Stimulated activated CD4-positive, alpha-beta T cell treated with anti-CD3 and anti-CD28 coated beads, Interleukin-4, amount 100 ng/mL, for 48 hours (primary cell): ENCODE measurements around the gene PDXK.

Source experiments
- DNase-seq, 2 donors: peaks; one replicate each; pipeline ENCODE4 v3.0.0-alpha.2; 2020; ENCODE audit warnings: low read depth in 2 of 2

Gene PDXK

GRCh38 chr21:43723648-43724047 is 4.7 kb downstream of the PDXK start:
- no peak for DNase-seq

DNA sequence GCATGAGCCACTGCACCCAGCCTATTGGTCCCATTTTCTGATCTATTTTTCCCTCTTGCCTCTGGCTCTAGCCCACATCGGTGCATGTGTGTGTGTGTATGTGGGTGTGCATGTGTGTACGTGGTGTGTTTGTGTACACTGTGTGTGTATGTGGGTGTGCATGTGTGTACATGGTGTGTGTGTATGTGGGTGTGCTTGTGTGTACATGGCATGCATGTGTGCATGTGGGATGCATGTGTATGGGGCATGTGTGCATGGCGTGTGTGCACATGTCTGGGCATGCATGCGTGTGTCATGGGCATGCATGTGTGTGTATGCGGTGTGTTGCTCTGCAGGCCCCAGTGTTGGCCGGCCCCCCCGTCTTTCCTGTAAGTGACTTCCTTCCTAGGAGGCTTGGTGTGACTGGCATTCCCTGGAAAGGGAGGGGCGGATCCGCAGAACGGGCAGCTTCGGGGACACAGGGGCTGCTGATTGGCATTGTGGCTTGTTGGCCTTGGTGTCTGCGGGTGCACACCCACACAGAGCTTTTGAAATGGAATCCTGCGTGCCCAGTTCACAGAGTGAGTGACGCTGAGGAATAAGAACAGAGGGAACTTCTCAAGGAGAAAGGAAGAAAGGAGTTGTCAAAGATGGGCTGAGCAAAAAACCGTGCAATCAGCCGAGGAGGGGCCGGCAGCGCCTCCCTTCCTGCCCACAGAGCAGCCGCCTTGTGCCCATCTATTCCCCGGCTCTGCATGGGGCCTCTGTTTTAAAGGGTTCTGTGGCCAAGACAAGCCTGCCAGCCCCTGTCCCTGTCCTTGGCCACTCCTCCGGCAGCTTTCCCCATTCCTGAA is 8.0 kb downstream of the PDXK start:
- no peak for DNase-seq

DNA sequence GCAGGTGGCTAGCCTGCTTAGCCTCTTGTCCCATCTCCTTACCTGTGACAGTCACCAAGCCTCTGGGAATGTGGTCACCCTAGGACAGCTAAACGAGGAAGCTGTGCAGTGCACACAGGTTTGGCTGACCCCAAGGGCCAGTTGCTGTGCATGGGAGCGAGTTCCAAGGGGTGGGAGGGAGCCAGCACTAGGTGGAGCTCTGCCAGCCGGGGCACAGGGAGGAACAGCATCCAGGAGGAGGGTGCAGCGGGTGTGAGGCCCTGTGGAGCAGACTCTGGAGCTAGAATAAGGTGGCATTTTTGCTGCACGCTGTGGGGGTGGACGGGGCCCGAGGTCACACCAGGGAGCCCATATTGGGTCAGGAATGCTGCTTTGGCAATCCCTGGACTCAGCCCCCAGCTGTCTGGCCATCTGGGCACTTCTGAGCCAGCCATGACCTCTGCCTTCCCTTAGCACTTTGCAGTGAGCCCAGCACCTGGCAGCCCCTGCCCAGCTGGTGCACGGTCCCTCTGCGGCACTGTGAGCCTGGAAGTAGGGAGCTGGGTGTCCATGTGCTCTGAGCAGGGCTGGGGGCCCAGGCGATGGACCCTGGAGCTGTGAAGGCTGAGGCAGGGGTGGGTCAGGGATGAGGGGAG is 8.7 kb downstream of the PDXK start:
- DNase-seq = no peak

DNA sequence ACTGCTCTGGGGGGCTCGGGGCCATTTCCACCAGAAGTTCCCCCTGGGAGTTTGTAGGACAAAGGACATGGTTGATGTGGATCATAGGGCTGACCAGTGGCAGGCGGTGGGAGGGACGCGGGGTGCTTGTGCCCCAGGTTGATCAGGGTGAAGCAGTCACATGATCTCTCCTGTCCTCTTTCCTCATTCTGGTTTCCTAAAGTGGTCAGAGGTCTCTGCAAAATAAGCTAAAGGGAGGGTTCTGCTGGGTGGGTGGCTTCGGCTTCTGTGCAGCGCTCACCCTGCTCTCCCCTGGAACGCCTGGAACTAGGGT is 9.2 kb downstream of the PDXK start:
- DNase-seq = no peak

GRCh38 chr21:43728467-43729390 is 9.8 kb downstream of the PDXK start:
- peak; percentile 72 to 87 for DNase-seq

DNA sequence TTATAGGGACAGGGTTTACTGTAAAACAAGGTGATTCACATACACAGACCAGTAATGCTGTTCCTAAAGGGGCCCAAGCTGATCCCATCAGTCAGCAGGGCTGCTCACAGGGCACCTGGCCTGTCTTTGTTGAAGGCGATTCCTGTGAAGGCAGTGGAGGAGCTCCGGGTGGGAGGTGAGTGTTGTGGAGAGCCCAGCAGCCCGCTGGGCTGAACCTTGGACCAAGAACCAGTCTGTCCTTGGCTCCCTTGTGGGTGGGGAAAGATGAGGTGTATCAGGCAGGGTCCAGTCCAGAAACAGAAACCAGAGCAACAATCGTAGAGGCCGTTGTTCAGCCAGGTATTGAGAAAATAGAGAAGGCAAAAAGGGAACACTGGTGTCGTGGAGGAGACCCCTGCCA is 12.5 kb downstream of the PDXK start:
- DNase-seq = no peak

- no peak for DNase-seq
These were observed 13.2 kb downstream of the PDXK start for GRCh38 chr21:43731891-43732711.

DNA sequence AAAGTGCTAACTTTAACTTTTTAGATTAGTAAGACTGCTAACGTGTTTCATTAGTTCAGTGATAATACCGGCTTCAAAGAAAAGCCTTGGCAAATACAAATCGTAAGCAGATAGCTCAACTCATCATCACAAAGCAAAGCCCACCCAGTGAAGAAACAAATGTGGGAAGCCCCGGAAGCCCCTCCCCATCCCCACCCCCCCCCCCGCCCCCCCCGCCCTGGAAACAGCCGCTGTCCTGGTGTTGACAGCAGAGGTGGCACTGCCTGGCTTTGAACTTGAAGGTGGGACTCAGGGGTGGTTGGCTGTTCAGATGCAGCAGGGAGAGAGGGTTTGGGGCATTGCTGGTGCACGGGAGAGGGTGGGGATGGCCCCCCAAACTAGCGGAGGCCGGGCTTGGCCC is 14.1 kb downstream of the PDXK start:
- no peak for DNase-seq

DNA sequence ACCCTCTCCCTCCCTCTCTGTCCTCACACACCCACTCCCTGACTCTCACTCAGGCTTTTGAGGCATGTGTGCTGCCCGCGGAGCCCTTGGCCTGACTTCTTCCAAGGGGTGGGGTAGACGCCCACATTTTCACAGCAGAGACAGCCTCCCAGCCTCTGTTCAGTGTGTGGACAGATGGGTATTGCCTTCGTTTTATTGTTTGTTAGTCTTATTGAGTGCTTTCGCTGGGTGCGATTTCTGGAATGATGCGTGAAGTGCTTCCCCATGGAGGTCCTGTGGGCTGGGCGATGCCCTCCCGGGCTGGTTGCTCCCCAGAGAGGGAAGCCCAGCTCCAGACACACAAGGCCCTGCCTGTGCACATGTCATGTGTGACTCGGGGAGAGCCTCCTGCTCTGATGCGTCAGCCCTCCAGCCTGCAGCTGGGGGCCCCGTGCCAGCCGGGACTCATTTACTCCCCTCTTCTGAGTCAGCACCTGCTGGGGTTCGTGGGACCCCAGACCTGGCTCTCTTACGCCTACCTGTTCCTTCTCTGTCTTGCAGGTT is 14.7 kb downstream of the PDXK start:
- no peak for DNase-seq

- DNase-seq = no peak
These were observed 15.4 kb downstream of the PDXK start for GRCh38 chr21:43734131-43734927.

DNA sequence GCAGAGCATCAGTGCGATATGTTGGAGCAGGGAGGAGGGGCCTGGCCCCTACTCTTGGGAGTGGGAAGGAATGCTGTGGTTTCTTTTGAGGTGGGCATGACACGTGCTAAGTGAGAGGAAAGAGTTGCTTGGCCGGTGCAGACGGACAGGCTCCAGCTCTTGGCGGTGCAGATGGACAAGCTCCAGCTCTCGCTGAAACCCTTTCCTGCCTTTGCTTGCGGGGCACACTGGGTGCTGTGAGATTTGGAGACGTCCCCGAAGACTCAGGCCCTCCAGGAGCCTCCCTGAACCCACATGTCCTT is 15.9 kb downstream of the PDXK start:
- no peak for DNase-seq

DNA sequence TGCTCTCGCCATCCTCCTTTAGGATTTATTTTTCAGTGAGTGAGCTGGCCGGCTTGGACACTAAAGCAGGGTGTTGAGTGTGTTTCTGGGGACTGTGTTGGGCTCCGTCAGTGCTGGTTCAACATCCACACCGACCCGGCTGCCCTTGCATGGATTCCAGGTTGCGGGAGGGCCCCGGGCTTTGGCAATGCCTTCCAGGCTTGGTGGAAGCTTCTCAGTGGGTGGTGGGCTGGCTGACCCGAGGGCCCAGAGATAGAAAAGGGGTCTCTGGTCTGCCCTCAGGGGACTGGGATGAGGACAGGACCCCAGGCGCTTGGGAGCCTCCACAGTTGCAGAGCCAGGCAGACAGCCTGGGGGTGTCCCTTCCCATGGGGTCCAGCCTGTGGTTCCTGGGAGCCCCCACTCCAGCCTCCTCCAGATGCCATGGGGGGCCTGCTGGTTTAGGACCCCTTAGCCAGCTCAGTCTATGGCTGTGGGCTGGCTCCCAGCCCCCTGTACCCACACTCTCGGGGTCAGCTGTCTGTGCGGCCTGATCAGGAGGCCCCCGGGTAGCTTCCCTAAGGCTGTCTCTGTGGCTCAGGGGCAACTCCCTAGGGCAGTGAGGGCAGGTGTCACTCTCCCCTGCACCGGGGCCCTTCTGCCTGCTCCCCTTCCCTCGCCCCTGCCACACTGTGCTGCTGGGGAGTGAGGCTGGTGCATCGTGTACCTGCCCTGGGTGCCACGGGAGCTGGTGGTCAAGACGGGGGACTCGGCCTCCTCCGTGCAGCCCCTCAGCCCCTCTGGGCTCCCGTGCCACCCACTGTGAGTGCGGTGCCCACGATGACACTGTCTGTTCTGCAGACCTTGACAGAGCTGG is 16.5 kb downstream of the PDXK start:
- DNase-seq = no peak

DNA sequence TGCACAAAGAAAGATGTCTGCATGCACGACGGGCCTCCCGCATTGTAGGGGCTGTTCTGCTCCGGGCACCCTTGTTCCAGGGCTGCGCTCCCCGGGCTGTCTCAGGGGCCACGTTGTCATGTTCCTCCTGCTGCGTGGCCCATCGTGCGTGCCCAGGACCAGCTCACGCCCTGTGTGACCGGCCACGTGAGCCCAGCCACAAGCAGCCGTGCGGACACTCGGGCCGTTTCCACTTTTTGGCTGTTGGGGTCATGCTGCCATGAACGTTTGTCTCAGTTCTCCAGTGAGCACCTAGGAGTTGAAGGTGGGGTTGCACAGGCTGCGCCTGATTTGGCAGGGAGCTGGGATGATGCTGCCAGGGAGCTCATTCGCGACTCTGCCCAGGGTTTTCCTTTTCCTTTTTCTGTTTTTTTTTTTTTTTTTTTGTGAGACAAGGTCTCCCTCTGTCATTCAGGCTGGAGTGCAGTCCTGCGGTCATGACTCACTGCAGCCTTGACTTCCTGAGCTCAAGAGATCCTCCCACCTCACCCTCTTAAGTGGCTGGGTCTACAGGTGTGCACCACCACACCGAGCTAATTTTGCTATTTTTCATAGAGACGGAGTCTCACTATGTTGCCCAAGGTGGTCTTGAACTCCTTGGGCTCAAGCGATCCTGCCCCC is 17.4 kb downstream of the PDXK start:
- no peak for DNase-seq

DNA sequence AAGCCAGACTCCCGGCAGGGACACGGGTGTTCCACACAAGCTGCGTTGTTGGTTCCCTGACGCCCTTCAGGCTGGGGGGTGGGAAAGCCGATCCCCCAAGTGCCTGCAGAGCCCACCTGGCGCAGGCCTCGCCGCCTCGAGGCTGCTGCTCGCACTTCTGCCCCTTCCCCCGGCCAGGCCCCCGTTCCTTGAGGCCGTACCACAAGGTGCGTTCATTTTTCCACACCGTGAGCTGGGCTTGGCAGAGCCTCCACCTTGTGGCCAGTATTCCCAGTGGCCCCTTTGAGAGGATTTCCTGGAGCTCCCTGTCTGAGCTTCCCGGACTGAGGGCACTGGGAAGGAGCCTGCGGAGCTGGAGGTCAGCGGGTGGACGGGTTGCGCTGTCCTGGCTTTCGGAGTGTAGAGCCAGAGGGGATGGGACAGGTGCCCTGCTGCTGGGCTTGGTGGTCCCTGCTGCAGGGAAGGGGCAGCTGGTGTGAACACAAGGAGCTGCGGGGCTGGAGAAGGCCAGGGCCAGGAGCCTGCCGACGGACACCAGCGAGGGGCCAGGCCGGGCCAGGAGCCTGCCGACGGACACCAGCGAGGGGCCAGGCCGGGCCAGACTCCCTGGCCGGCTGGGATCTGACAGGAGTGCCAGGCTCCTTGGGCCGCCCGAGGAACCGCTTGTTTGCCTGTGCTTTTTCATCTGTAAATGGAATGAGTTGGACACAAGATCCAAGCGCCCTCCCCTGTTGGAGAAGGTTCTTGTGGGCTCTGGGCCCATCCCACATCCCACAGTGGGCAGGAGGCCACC is 18.4 kb downstream of the PDXK start:
- DNase-seq = no peak

DNA sequence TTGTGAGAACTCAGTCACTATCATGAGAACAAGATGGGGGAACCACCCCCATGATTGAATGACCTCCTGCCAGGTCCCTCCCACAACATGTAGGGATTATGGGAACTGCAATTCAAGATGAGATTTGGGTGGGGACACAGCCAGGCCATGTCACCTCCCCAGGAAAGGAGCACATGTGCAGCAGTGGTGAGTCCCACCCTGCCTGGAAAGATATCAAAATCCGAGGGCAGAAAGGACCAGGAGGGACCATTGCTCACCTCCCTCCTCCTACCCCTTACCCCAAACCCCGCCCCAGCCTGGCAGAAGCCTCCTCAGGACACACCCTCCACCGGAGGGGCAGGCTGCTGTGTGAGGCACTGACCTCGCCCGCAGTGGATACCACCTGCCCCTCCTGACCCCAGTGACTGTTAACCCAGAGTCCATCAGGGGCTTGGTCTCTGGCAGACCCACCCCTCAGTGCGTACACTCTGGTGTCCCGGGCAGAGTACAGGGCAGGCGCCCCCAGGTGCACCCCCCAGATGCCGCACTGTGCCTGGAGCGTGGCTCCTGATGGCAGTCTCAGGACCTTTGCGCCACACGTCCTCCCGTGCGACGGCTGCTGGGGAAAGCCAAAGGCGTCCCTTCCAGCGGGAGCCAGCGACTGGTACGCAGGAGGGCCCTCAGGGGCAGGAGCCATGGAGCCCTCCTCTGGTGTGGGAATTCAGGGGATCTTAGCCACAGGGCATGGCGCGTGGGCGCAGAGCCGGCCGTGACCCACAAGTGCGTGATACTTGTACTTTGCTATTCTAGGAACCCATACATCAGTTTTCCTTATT is 20.9 kb downstream of the PDXK start:
- DNase-seq = no peak

DNA sequence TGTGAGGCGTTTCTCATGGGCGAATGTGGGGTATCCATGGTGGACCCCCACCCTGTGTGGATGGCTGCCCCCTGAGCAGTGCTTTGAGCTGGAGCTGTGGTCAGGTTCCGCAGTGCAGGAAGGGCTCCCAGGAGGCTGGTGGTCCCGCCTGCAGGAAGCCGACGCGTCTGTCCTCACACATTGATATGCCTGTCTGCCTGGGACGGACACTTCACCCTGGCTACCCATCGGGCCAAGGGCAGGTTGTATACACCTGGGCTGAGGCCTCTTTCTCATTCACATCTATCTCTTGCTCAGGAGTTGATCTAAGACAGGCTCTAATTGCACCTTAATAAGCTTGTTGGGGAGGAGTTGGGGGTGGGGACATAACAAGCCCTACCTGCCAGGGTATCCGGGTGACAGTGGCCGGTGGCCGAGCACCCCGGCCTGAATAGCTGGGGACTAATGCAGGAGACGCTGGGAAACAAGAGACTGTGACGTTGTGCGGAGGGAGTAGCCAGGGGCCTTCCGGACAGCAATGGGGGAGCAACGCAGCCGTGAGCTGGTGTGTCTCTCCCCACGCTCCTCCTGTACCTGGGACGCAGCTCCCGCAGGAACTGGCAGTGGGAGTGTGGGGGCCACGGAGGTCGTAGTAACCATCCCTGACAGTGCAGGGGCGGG is 21.7 kb downstream of the PDXK start:
- DNase-seq = no peak
